Measurements from ENCODE around the gene CSN3.

The CSN3 gene

GRCh38 chr4:70225824-70226223 is 16.6 kb upstream of the CSN3 start, which contains the start of gene FDCSP:
Gene FDCSP, plus strand, starts transcription at chr4:70226124. Its CDS starts 5,071 bp downstream, at chr4:70231195.
- TF ChIP-seq CTCF (conservative IDR thresholded peaks at IDR 0.05; ENCODE audit: control insufficient read depth, insufficient read depth, low read depth, low read length), result no peak
- H3K4me3 ChIP-seq (ENCODE audit: control insufficient read depth, low read depth, low read length), result no peak within 1 kb of the TSS
- no peak for DNase-seq (ENCODE audit: low read depth)

GRCh38 chr4:70236125-70236524 is 6.3 kb upstream of the CSN3 start:
- no peak for DNase-seq (ENCODE audit: low read depth)
- no peak for TF ChIP-seq CTCF (conservative IDR thresholded peaks at IDR 0.05; ENCODE audit: control insufficient read depth, insufficient read depth, low read depth, low read length)
- H3K4me3 ChIP-seq (ENCODE audit: control insufficient read depth, low read depth, low read length), result no peak overlapping the region

GRCh38 chr4:70239131-70239883 is 3.1 kb upstream of the CSN3 start:
- no peak overlapping the region for H3K4me3 ChIP-seq (ENCODE audit: control insufficient read depth, low read depth, low read length)
- DNase-seq (ENCODE audit: low read depth), result no peak
- TF ChIP-seq CTCF (conservative IDR thresholded peaks at IDR 0.05; ENCODE audit: control insufficient read depth, insufficient read depth, low read depth, low read length), result no peak

GRCh38 chr4:70239884-70240591 is 2.4 kb upstream of the CSN3 start:
- TF ChIP-seq CTCF (conservative IDR thresholded peaks at IDR 0.05; ENCODE audit: control insufficient read depth, insufficient read depth, low read depth, low read length), result no peak
- DNase-seq (ENCODE audit: low read depth), result no peak
- no peak overlapping the region for H3K4me3 ChIP-seq (ENCODE audit: control insufficient read depth, low read depth, low read length)

GRCh38 chr4:70243091-70243490 is 694 bp downstream of the CSN3 start:
- no peak overlapping the region for H3K4me3 ChIP-seq (ENCODE audit: control insufficient read depth, low read depth, low read length)
- TF ChIP-seq CTCF (conservative IDR thresholded peaks at IDR 0.05; ENCODE audit: control insufficient read depth, insufficient read depth, low read depth, low read length), result no peak
- no peak for DNase-seq (ENCODE audit: low read depth)

GRCh38 chr4:70251250-70251944 is 9.0 kb downstream of the CSN3 start:
- no peak overlapping the region for H3K4me3 ChIP-seq (ENCODE audit: control insufficient read depth, low read depth, low read length)
- no peak for TF ChIP-seq CTCF (conservative IDR thresholded peaks at IDR 0.05; ENCODE audit: control insufficient read depth, insufficient read depth, low read depth, low read length)
- no peak for DNase-seq (ENCODE audit: low read depth)

Data from fibroblast of mammary gland (primary cell).